ENCODE measurements around the gene GPATCH2.

GPATCH2 gene

GRCh38 chr1:217472915-217473314 is 158.0 kb downstream of the GPATCH2 start:
- no peak overlapping the region for H3K27ac ChIP-seq
- TF ChIP-seq ZFX (IDR thresholded peaks at IDR 0.05) (no peak), CTCF (conservative IDR thresholded peaks at IDR 0.05) (no peak)

- no peak overlapping the region for H3K27ac ChIP-seq
- TF ChIP-seq ZFX (IDR thresholded peaks at IDR 0.05) (no peak), CTCF (conservative IDR thresholded peaks at IDR 0.05) (no peak)
Observed at GRCh38 chr1:217471403-217471802, 159.5 kb downstream of the GPATCH2 start.

GRCh38 chr1:217469983-217470382 is 160.9 kb downstream of the GPATCH2 start:
- TF ChIP-seq CTCF (conservative IDR thresholded peaks at IDR 0.05) (no peak), ZFX (IDR thresholded peaks at IDR 0.05) (no peak)
- H3K27ac ChIP-seq, result no peak overlapping the region

- no peak overlapping the region for H3K27ac ChIP-seq
- TF ChIP-seq ZFX (IDR thresholded peaks at IDR 0.05), result no peak
- TF ChIP-seq CTCF (conservative IDR thresholded peaks at IDR 0.05), result no peak
Observed at GRCh38 chr1:217465102-217465501, 165.8 kb downstream of the GPATCH2 start.

- no peak overlapping the region for H3K27ac ChIP-seq
- TF ChIP-seq CTCF (conservative IDR thresholded peaks at IDR 0.05) (no peak), ZFX (IDR thresholded peaks at IDR 0.05) (no peak)
Observed at GRCh38 chr1:217462666-217463065, 168.2 kb downstream of the GPATCH2 start.

- no peak overlapping the region for H3K27ac ChIP-seq
- TF ChIP-seq CTCF (conservative IDR thresholded peaks at IDR 0.05), result no peak
- TF ChIP-seq ZFX (IDR thresholded peaks at IDR 0.05), result no peak
Observed at GRCh38 chr1:217462159-217462558, 168.7 kb downstream of the GPATCH2 start.

GRCh38 chr1:217457016-217457415 is 173.9 kb downstream of the GPATCH2 start:
- TF ChIP-seq ZFX (IDR thresholded peaks at IDR 0.05) (no peak), CTCF (conservative IDR thresholded peaks at IDR 0.05) (no peak)
- H3K27ac ChIP-seq, result no peak overlapping the region

Measured in C4-2B (cell line).